Measurements from ENCODE around the gene IP6K2. TPM values are rescaled to one million over a fixed set of nuclear protein-coding genes. Genes with fewer than 3 reads are reported as not detected.

IP6K2 gene
- total RNA-seq, 1 donor from 2014 or later: 182 TPM

DNA sequence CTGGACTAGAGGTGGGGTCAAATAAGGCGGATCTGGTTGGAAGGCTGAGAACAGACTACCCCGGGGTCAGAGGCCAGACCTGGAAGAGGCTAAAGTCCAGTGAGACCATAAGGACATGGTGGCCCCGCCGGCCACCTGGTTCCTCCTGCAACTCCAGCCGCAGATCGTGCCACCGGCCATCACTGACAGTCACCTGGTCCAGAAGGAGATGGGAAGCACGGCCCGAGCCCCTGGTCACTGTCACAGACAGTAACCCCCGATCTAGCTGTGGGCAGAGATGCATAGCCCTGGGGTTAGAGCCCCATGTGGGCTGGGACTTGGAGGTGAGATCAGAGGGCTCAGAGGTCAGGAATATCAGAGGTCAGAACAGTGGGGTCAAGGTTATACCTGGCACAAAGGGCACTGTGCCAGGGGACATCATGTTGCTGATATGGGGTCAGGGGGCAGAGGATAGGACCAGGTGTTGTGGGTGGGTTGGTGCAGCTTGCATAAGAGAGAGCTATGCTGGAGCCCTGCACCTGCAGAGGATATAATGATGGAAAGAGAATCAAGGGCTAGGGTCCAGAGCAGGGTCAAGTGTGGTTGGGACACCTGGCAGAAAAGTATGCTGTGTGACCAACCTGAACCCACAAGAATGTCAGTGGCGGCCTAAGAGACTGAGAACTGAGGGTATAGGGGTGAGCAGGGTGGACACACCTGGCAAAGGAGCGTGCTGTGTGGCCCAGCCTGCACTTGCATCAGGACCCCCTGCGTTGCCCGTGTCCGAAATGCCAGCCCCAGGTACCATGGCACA, 63.9 kb downstream of the IP6K2 start:
- H3K9me3 Mint-ChIP-seq (ENCODE audit: unreplicated experiment): peaks cover 18% of the 10 kb centered on the region
- H3K27ac Mint-ChIP-seq (ENCODE audit: unreplicated experiment): no peak overlapping the region

GRCh38 chr3:48651771-48652170, 65.2 kb downstream of the IP6K2 start:
- no peak overlapping the region for H3K4me3 Mint-ChIP-seq (ENCODE audit: unreplicated experiment)
- no peak overlapping the region for H3K27ac Mint-ChIP-seq (ENCODE audit: unreplicated experiment)
- peaks cover 11% of the 10 kb centered on the region for H3K27me3 Mint-ChIP-seq (ENCODE audit: unreplicated experiment)
- H3K36me3 Mint-ChIP-seq (ENCODE audit: unreplicated experiment): peaks cover 4% of the 10 kb centered on the region
- TF ChIP-seq, protein P1, sequence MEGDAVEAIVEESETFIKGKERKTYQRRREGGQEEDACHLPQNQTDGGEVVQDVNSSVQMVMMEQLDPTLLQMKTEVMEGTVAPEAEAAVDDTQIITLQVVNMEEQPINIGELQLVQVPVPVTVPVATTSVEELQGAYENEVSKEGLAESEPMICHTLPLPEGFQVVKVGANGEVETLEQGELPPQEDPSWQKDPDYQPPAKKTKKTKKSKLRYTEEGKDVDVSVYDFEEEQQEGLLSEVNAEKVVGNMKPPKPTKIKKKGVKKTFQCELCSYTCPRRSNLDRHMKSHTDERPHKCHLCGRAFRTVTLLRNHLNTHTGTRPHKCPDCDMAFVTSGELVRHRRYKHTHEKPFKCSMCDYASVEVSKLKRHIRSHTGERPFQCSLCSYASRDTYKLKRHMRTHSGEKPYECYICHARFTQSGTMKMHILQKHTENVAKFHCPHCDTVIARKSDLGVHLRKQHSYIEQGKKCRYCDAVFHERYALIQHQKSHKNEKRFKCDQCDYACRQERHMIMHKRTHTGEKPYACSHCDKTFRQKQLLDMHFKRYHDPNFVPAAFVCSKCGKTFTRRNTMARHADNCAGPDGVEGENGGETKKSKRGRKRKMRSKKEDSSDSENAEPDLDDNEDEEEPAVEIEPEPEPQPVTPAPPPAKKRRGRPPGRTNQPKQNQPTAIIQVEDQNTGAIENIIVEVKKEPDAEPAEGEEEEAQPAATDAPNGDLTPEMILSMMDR (IDR thresholded peaks at IDR 0.05; ENCODE audit: partially characterized antibody, unreplicated experiment): no peak
- H3K9me3 Mint-ChIP-seq (ENCODE audit: unreplicated experiment): peaks cover 15% of the 10 kb centered on the region
- DNase-seq: no peak
- no peaks in the 10 kb centered on the region for H3K4me1 Mint-ChIP-seq (ENCODE audit: low read depth, unreplicated experiment)

More for the DNA sequence above, 63.9 kb downstream of the IP6K2 start:
- Mint-ChIP-seq H3K27me3 (ENCODE audit: unreplicated experiment) (peaks cover 10% of the 10 kb centered on the region), H3K4me1 (ENCODE audit: low read depth, unreplicated experiment) (no peaks in the 10 kb centered on the region), H3K36me3 (ENCODE audit: unreplicated experiment) (peaks cover 9% of the 10 kb centered on the region), H3K4me3 (ENCODE audit: unreplicated experiment) (no peak overlapping the region)
- TF ChIP-seq, protein P1 (IDR thresholded peaks at IDR 0.05; ENCODE audit: partially characterized antibody, unreplicated experiment): no peak
- DNase-seq: no peak

DNA sequence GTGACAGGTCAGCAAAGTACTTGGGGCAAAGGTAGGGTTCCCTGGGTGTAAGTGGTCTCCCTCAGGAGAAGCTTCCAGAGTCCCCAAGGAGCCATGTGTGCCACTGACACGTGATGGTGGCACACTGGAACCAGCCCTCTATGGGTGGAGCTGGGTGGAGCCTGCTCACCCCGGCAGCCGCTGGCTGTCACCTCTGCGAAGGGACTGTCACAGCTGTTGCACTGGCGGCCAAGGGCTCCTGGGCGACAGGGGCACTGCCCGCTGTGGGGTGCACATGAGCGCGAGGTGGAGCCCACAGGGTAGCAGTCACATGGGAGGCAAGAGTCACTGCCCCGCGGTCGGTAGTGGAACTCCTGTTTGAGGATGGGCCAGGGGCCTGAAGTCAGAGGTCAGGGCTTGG, 66.3 kb downstream of the IP6K2 start:
- no peak for DNase-seq
- Mint-ChIP-seq H3K27me3 (ENCODE audit: unreplicated experiment) (peaks cover 13% of the 10 kb centered on the region), H3K4me1 (ENCODE audit: low read depth, unreplicated experiment) (no peaks in the 10 kb centered on the region), H3K4me3 (ENCODE audit: unreplicated experiment) (no peak overlapping the region), H3K27ac (ENCODE audit: unreplicated experiment) (no peak overlapping the region), H3K9me3 (ENCODE audit: unreplicated experiment) (peaks cover 15% of the 10 kb centered on the region), H3K36me3 (ENCODE audit: unreplicated experiment) (peaks cover 4% of the 10 kb centered on the region)
- TF ChIP-seq, protein P1 (IDR thresholded peaks at IDR 0.05; ENCODE audit: partially characterized antibody, unreplicated experiment): no peak

DNA sequence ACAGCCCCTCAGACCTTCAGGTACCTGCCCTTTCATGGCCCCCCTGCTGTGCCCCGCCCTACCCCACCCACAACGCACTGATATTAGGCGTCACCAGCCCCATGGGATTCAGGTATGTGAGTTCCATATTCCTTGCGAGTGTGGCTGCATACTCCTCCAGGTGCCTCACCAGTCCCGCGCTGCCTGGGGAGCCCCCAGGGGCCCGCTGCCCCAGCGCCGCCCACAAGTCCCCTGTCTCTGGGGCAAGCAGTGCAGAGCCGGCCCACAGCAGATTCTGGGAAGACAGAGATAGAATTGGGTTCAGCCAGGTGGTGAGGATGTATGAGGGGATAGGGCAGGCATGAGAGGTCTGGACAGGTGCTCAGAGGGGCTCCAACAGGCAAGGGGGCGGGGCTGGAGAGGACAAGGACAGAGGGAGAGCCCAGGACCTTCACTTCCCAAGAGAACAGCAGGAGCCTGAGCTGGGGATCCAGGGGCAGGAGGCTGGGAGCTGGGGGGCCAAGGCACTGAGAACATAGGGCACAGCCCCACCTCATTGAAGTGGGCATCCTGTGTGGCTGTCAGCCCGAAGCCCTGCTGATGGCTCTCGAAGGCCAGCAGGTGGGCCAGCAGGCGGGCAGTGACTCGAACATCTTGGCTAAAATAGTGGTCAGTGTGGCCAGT, 68.7 kb downstream of the IP6K2 start:
- H3K27me3 Mint-ChIP-seq (ENCODE audit: unreplicated experiment): peaks cover 9% of the 10 kb centered on the region
- H3K36me3 Mint-ChIP-seq (ENCODE audit: unreplicated experiment): peaks cover 9% of the 10 kb centered on the region
- no peak overlapping the region for H3K4me3 Mint-ChIP-seq (ENCODE audit: unreplicated experiment)
- peaks cover 6% of the 10 kb centered on the region for H3K9me3 Mint-ChIP-seq (ENCODE audit: unreplicated experiment)
- no peak for DNase-seq
- H3K27ac Mint-ChIP-seq (ENCODE audit: unreplicated experiment): no peak overlapping the region
- peaks cover 1% of the 10 kb centered on the region for H3K4me1 Mint-ChIP-seq (ENCODE audit: low read depth, unreplicated experiment)
- TF ChIP-seq, protein P1 (IDR thresholded peaks at IDR 0.05; ENCODE audit: partially characterized antibody, unreplicated experiment): no peak

GRCh38 chr3:48647714-48648113, 69.3 kb downstream of the IP6K2 start:
- Mint-ChIP-seq H3K9me3 (ENCODE audit: unreplicated experiment) (peaks cover 6% of the 10 kb centered on the region), H3K27ac (ENCODE audit: unreplicated experiment) (no peak overlapping the region), H3K36me3 (ENCODE audit: unreplicated experiment) (peaks cover 5% of the 10 kb centered on the region), H3K4me3 (ENCODE audit: unreplicated experiment) (no peak overlapping the region), H3K4me1 (ENCODE audit: low read depth, unreplicated experiment) (peaks cover 1% of the 10 kb centered on the region), H3K27me3 (ENCODE audit: unreplicated experiment) (peaks cover 6% of the 10 kb centered on the region)
- no peak for DNase-seq
- TF ChIP-seq, protein P1 (IDR thresholded peaks at IDR 0.05; ENCODE audit: partially characterized antibody, unreplicated experiment): no peak
